HepG2 (cell line): ENCODE data around the gene DIP2C. TPM values are rescaled to one million over a fixed set of nuclear protein-coding genes. Genes with fewer than 3 reads are reported as not detected.

Source experiments
- ATAC-seq: fragments of 200-7000 bp; cut with Tn5 transposase; 3 replicates; pipeline ENCODE4 v1.9.1; 2020; ENCODE audit warnings: mild to moderate bottlenecking, moderate library complexity
- BruUV-seq: library from RNA; stranded (reverse); fragments of 400-500 nt; replicated peaks from 2 replicates; lab custom pipeline; 2021; lab: Mats Ljungman, UMichigan
- CTCF ChIA-PET: fragments of 300-600 bp; formaldehyde crosslinking; extraction: SDS; loops from one replicate; lab custom pipeline; 2021; ENCODE audit warnings: low total read pairs, inconsistent platforms, low intra/inter-chr PET ratio; lab: Yijun Ruan, JAX
- POLR2A ChIA-PET: fragments of 350-600 bp; sonication (Branson Sonifier 250); formaldehyde crosslinking; loops from one replicate; lab custom pipeline; 2020; ENCODE audit warnings: antibody characterized with exemption, inconsistent platforms; lab: Yijun Ruan, JAX
- DNase-seq: peaks from one replicate; pipeline ENCODE4 v3.0.0-alpha.2; 2015; ENCODE audit warnings: low spot score
- FAIRE-seq: peaks from 3 replicates; lab custom pipeline; 2011; peaks lifted over from hg19 to GRCh38; lab: Jason Lieb, UNC
- H2AFZ ChIP-seq: one replicate; pipeline ENCODE4 v1.6.1; 2011; ENCODE audit warnings: low read length, inconsistent platforms
- H3K27ac ChIP-seq: fragments of 300-600 bp; 3 replicates; pipeline ENCODE4 v1.8.0; 2011; ENCODE audit warnings: mixed run types, mild to moderate bottlenecking, mixed read lengths, low read length, inconsistent platforms; ENCODE audit not compliant: insufficient read depth; ENCODE audit errors: extremely low read length
- H3K27me3 ChIP-seq, 2 experiments: fragments of 200-600 bp in 1 of 2; 2 replicates in 1 of 2; 3 replicates in 1 of 2; pipeline versions ENCODE4 v1.6.0 to v1.8.0; 2011; ENCODE audit warnings: low read length in 2 of 2, mild to moderate bottlenecking in 2 of 2, moderate library complexity in 2 of 2, inconsistent platforms in 1 of 2; ENCODE audit not compliant: insufficient read depth in 2 of 2, control insufficient read depth in 1 of 2
- H3K36me3 ChIP-seq, 2 experiments: fragments of 200-600 bp in 1 of 2; replicated peaks in 1 of 2; 2 replicates in 1 of 2; 3 replicates in 1 of 2; pipeline versions ENCODE4 v1.5.1 to v1.8.0; 2011; ENCODE audit warnings: low read length in 2 of 2, inconsistent platforms in 1 of 2; ENCODE audit not compliant: insufficient read depth in 2 of 2, control insufficient read depth in 1 of 2
- H3K4me1 ChIP-seq: 2 replicates; pipeline ENCODE4 v1.5.1; 2012; ENCODE audit warnings: low read length, inconsistent platforms; ENCODE audit not compliant: insufficient read depth
- H3K4me2 ChIP-seq: 2 replicates; pipeline ENCODE4 v1.6.0; 2011; ENCODE audit warnings: low read depth, low read length, inconsistent platforms
- H3K4me3 ChIP-seq, 3 experiments: fragments of 200-600 bp in 1 of 3; sonication (generic), shearing (Covaris generic) in 1 of 3; replicated peaks in 1 of 3; 2 replicates each; pipeline ENCODE4 v1.5.1; 2011 to 2016; ENCODE audit warnings: low read length in 3 of 3, inconsistent platforms in 2 of 3, low read depth in 2 of 3, mild to moderate bottlenecking in 2 of 3, control low read depth in 1 of 3, mixed read lengths in 1 of 3; ENCODE audit not compliant: insufficient read depth in 1 of 3
- H3K79me2 ChIP-seq: one replicate; pipeline ENCODE4 v1.6.1; 2011; ENCODE audit warnings: low read length, inconsistent platforms; ENCODE audit not compliant: insufficient read depth
- H3K9ac ChIP-seq: 2 replicates; pipeline ENCODE4 v1.6.0; 2011; ENCODE audit warnings: mild to moderate bottlenecking, low read depth, low read length, inconsistent platforms; ENCODE audit not compliant: insufficient read depth
- H3K9me3 ChIP-seq: 2 replicates; pipeline ENCODE4 v1.5.1; 2012; ENCODE audit warnings: mild to moderate bottlenecking, low read length
- H4K20me1 ChIP-seq: 2 replicates; pipeline ENCODE4 v1.6.0; 2011; ENCODE audit warnings: inconsistent platforms, mild to moderate bottlenecking, low read length, moderate library complexity; ENCODE audit not compliant: insufficient read depth
- ATRX ChIP-seq: sonication (generic); formaldehyde crosslinking; IDR thresholded peaks from 2 replicates; pipeline ENCODE4 v1.4.0; 2020; ENCODE audit warnings: missing genetic modification reagents, borderline replicate concordance
- CBX2 ChIP-seq, 2 experiments: fragments of 200-600 bp in 1 of 2; sonication (generic); formaldehyde crosslinking in 1 of 2; IDR thresholded peaks; 2 replicates each; pipeline versions ENCODE4 v1.7.0 to v1.8.1; 2018 to 2022; ENCODE audit warnings: low read depth in 2 of 2, low read length in 1 of 2, mild to moderate bottlenecking in 1 of 2, missing genetic modification reagents in 1 of 2
- CREB1 ChIP-seq, 2 experiments: fragments of 450-650 bp in 1 of 2; IDR thresholded peaks; 2 replicates each; pipeline ENCODE4 v1.6.1; 2016 to 2017; ENCODE audit warnings: control low read depth in 1 of 2, mild to moderate bottlenecking in 1 of 2, missing compliant biosample characterization in 1 of 2, missing genetic modification characterization in 1 of 2
- E2F5 ChIP-seq: sonication (generic); formaldehyde crosslinking; conservative IDR thresholded peaks from 2 replicates; pipeline ENCODE4 v1.4.0; 2020; ENCODE audit warnings: missing genetic modification reagents
- ELK4 ChIP-seq: sonication (generic); formaldehyde crosslinking; IDR thresholded peaks from 2 replicates; pipeline ENCODE4 v1.9.0; 2021; ENCODE audit warnings: missing genetic modification reagents, borderline replicate concordance
- FOXM1 ChIP-seq: sonication (generic); formaldehyde crosslinking; IDR thresholded peaks from 2 replicates; pipeline ENCODE4 v1.5.0; 2020; ENCODE audit warnings: missing genetic modification reagents
- FOXP1 ChIP-seq, 2 experiments: fragments of 450-650 bp in 1 of 2; IDR thresholded peaks; 2 replicates each; pipeline ENCODE4 v1.6.1; 2017 to 2018; ENCODE audit warnings: antibody characterized with exemption in 1 of 2
- GPBP1L1 ChIP-seq: sonication (generic); formaldehyde crosslinking; IDR thresholded peaks from 2 replicates; pipeline ENCODE4 v1.5.0; 2020; ENCODE audit warnings: mild to moderate bottlenecking, missing genetic modification reagents
- KLF15 ChIP-seq: sonication (generic); formaldehyde crosslinking; IDR thresholded peaks from 2 replicates; pipeline ENCODE4 v1.8.1; 2023; ENCODE audit warnings: borderline replicate concordance, mild to moderate bottlenecking, inconsistent platforms, missing genetic modification reagents, mixed read lengths
- RFX3 ChIP-seq: IDR thresholded peaks from 2 replicates; pipeline ENCODE4 v1.6.1; 2016; ENCODE audit warnings: missing biosample characterization, missing genetic modification reagents
- ZBTB8A ChIP-seq: sonication (generic); formaldehyde crosslinking; IDR thresholded peaks from 2 replicates; pipeline ENCODE4 v1.4.0; 2020; ENCODE audit warnings: mild to moderate bottlenecking, low read depth, missing genetic modification reagents, borderline replicate concordance
- ZFP90 ChIP-seq: sonication (generic); formaldehyde crosslinking; IDR thresholded peaks from 2 replicates; pipeline ENCODE4 v1.8.0; 2022; ENCODE audit warnings: missing genetic modification reagents, mild to moderate bottlenecking, inconsistent platforms, borderline replicate concordance
- ZNF205 ChIP-seq: IDR thresholded peaks from 2 replicates; pipeline ENCODE4 v1.6.1; 2018; ENCODE audit warnings: missing biosample characterization, missing genetic modification reagents
- ZNF780A ChIP-seq: sonication (generic); formaldehyde crosslinking; IDR thresholded peaks from 2 replicates; pipeline ENCODE4 v1.8.0; 2022; ENCODE audit warnings: mild to moderate bottlenecking, missing genetic modification reagents, moderate library complexity
- ZNF788 ChIP-seq: sonication (generic); formaldehyde crosslinking; IDR thresholded peaks from 2 replicates; pipeline ENCODE4 v1.5.0; 2020; ENCODE audit warnings: mild to moderate bottlenecking, missing genetic modification reagents, borderline replicate concordance
- WGBS: methylation state at CpG from one replicate; pipeline ENCODE4 v1.1.6; 2017; ENCODE audit warnings: low lambda C conversion rate; 5-methylcytosine and 5-hydroxymethylcytosine counted together
- in situ Hi-C: cut with HindIII; loops from 2 replicates; pipeline ENCODE4 v1.10.0; 2017; ENCODE audit warnings: low pct_unique_long_range_greater_than_20kb; ENCODE audit not compliant: extremely low pct_ligation_motif_present
- intact Hi-C: fragments of 100-400 bp; cut with micrococcal nuclease; formaldehyde crosslinking; loops from one replicate; pipeline ENCODE4 v1.10.0; 2022; ENCODE audit not compliant: unreplicated experiment
- polyA plus RNA-seq, 8 experiments: library from polyadenylated mRNA; depleted of rRNA in 3 of 8; stranded (reverse) in 7 of 8; unstranded in 1 of 8; fragments of >200 nt; fragmentation: Illumina TruSeq in 4 of 8; extraction: Trizol in 4 of 8; gene quantifications; 2 replicates each; pipeline versions ENCODE4 v1.2.1 to v1.2.3, GENCODE V29; 2011 to 2016; ENCODE audit warnings: low read depth in 4 of 8, missing spikeins in 1 of 8, mixed read lengths in 1 of 8; ENCODE audit not compliant: insufficient read depth in 1 of 8
- total RNA-seq, 5 experiments: library from RNA; depleted of rRNA; stranded (reverse); fragments of >200 nt; fragmentation: Illumina TruSeq; extraction: Trizol; gene quantifications; 2 replicates each; pipeline ENCODE4 v1.2.3, GENCODE V29; 2016; ENCODE audit warnings: low read depth in 1 of 5

Gene DIP2C
- total and polyA plus RNA-seq, 2 of the 13 experiments (the other 11 are each of a cell fraction or from before 2014, with no cell fraction given) = 2.2 to 2.7 TPM

- H3K4me1 ChIP-seq = no peaks in the 10 kb centered on the region; the same call in 1 of the 2 replicates
- H3K79me2 ChIP-seq = no peaks in the 10 kb centered on the region
- no peaks in the 10 kb centered on the region for H3K9me3 ChIP-seq
- intact Hi-C loops = no loop called here
- WGBS = 76% methylated on average over 5 of the region's 6 CpGs
- no peak overlapping the region for H3K9ac ChIP-seq
- H2AFZ ChIP-seq = no peak overlapping the region
- no peak overlapping the region for H3K4me3 ChIP-seq
- no peak for FAIRE-seq
- TF ChIP-seq ZNF788 (no peak), CBX2 (IDR thresholded peaks at IDR 0.05; ENCODE audit: low read depth, low read length) (no peak), CBX2 (CRISPR knock-in tag; IDR thresholded peaks at IDR 0.05; ENCODE audit: low read depth) (no peak), FOXP1 (IDR thresholded peaks at IDR 0.05) (no peak), FOXP1 (CRISPR knock-in tag; IDR thresholded peaks at IDR 0.05) (no peak), ZFP90 (no peak), ZBTB8A (CRISPR knock-in tag) (no peak)
- TF ChIP-seq, all 625 proteins: peak for 0
- H3K27me3 ChIP-seq = no peaks in the 10 kb centered on the region
- no TSS peak for BruUV-seq
- H3K4me2 ChIP-seq = no peak overlapping the region
- DNase-seq = no peak
- no peak for ATAC-seq
- no peaks in the 10 kb centered on the region for H4K20me1 ChIP-seq
- CTCF ChIA-PET = no interaction called here
- H3K36me3 ChIP-seq = no peaks in the 10 kb centered on the region
- H3K27ac ChIP-seq = no peak overlapping the region
- POLR2A ChIA-PET = no interaction called here
- in situ Hi-C loops = no loop called here
These were observed 108.7 kb downstream of the DIP2C start for GRCh38 chr10:580778-581177.

- WGBS = 99% methylated on average over 7 of the region's 10 CpGs
- FAIRE-seq (no peak), DNase-seq (no peak), ATAC-seq (no peak)
- Histone ChIP-seq H3K4me3 (no peak overlapping the region), H3K27me3 (no peaks in the 10 kb centered on the region), H3K4me2 (no peak overlapping the region), H3K36me3 (no peaks in the 10 kb centered on the region), H3K9ac (no peak overlapping the region), H3K27ac (no peak overlapping the region), H3K9me3 (no peaks in the 10 kb centered on the region), H3K4me1 (no peaks in the 10 kb centered on the region; the same call in 1 of the 2 replicates), H4K20me1 (no peaks in the 10 kb centered on the region), H2AFZ (no peak overlapping the region), H3K79me2 (no peaks in the 10 kb centered on the region)
- intact Hi-C loops (no loop called here), in situ Hi-C loops (no loop called here)
- no TSS peak for BruUV-seq
- POLR2A ChIA-PET = no interaction called here
- CTCF ChIA-PET = no interaction called here
- no peak for TF ChIP-seq E2F5
- TF ChIP-seq ELK4 = no peak
- no peak for TF ChIP-seq ATRX (CRISPR knock-in tag)
- TF ChIP-seq ZNF780A (CRISPR knock-in tag) = no peak
- no peak for TF ChIP-seq GPBP1L1 (CRISPR knock-in tag)
- TF ChIP-seq KLF15 (CRISPR knock-in tag) = no peak
- no peak for TF ChIP-seq FOXM1 (CRISPR knock-in tag)
- TF ChIP-seq ZNF205 (CRISPR knock-in tag) = no peak
- TF ChIP-seq RFX3 = no peak
- TF ChIP-seq CREB1 (IDR thresholded peaks at IDR 0.05) = no peak
- no peak for TF ChIP-seq CREB1 (CRISPR knock-in tag; IDR thresholded peaks at IDR 0.05)
These were observed 113.4 kb downstream of the DIP2C start for GRCh38 chr10:576130-576465.
